HepG2 (cell line): ENCODE results near the gene LSM14B. TPM values are rescaled to one million over a fixed set of nuclear protein-coding genes. Genes with fewer than 3 reads are reported as not detected.

Experiments
- CCDC6 ChIP-seq: sonication (generic); formaldehyde crosslinking; IDR thresholded peaks from 2 replicates; pipeline ENCODE4 v1.8.1; 2022; ENCODE audit warnings: mild to moderate bottlenecking, missing genetic modification reagents, moderate library complexity
- FLYWCH1 ChIP-seq: sonication (generic); formaldehyde crosslinking; IDR thresholded peaks from 2 replicates; pipeline ENCODE4 v1.8.1; 2023; ENCODE audit warnings: mild to moderate bottlenecking, missing genetic modification reagents
- GPN1 ChIP-seq: sonication (generic); formaldehyde crosslinking; IDR thresholded peaks from 2 replicates; pipeline ENCODE4 v1.5.1; 2020; ENCODE audit warnings: missing genetic modification reagents, borderline replicate concordance
- HNRNPL ChIP-seq: fragments of 200-400 bp; formaldehyde crosslinking; IDR thresholded peaks from 2 replicates; pipeline ENCODE4 v1.6.1; 2017; ENCODE audit warnings: mild to moderate bottlenecking, low read depth, low read length
- HNRNPUL1 ChIP-seq: fragments of 200-400 bp; formaldehyde crosslinking; IDR thresholded peaks from 2 replicates; pipeline ENCODE4 v1.6.1; 2017; ENCODE audit warnings: low read depth, mild to moderate bottlenecking, low read length, moderate library complexity
- MXD4 ChIP-seq: IDR thresholded peaks from 2 replicates; pipeline ENCODE4 v1.6.1; 2016; ENCODE audit warnings: mild to moderate bottlenecking, missing biosample characterization, missing genetic modification reagents
- SMAD3 ChIP-seq: sonication (generic); formaldehyde crosslinking; IDR thresholded peaks from 2 replicates; pipeline ENCODE4 v1.4.0; 2020; ENCODE audit warnings: missing genetic modification reagents
- SMC3 ChIP-seq: IDR thresholded peaks from 2 replicates; pipeline ENCODE4 v1.6.1; 2011; ENCODE audit warnings: low read length, improper control_type of control experiment
- SYNCRIP ChIP-seq: fragments of 200-400 bp; formaldehyde crosslinking; IDR thresholded peaks from 2 replicates; pipeline ENCODE4 v1.6.1; 2018; ENCODE audit warnings: mild to moderate bottlenecking, low read depth, low read length; ENCODE audit not compliant: insufficient read depth
- TBX2 ChIP-seq: sonication (generic); formaldehyde crosslinking; IDR thresholded peaks from 2 replicates; pipeline ENCODE4 v1.5.0; 2020; ENCODE audit warnings: missing genetic modification reagents, mild to moderate bottlenecking, borderline replicate concordance
- ZNF343 ChIP-seq: sonication (generic); formaldehyde crosslinking; IDR thresholded peaks from 2 replicates; pipeline ENCODE4 v1.4.0; 2020; ENCODE audit warnings: mild to moderate bottlenecking, missing genetic modification reagents
- ZNF431 ChIP-seq: sonication (generic); formaldehyde crosslinking; IDR thresholded peaks from 2 replicates; pipeline ENCODE4 v1.9.0; 2022; ENCODE audit warnings: missing genetic modification reagents, low read depth, mild to moderate bottlenecking, borderline replicate concordance
- ZNF558 ChIP-seq: sonication (generic); formaldehyde crosslinking; IDR thresholded peaks from 2 replicates; pipeline ENCODE4 v1.9.0; 2022; ENCODE audit warnings: mild to moderate bottlenecking, missing genetic modification reagents, borderline replicate concordance
- ZNF678 ChIP-seq: sonication (generic); formaldehyde crosslinking; IDR thresholded peaks from 2 replicates; pipeline ENCODE4 v1.4.0; 2020; ENCODE audit warnings: mild to moderate bottlenecking, missing genetic modification reagents
- polyA plus RNA-seq, 8 experiments: library from polyadenylated mRNA; depleted of rRNA in 3 of 8; stranded (reverse) in 7 of 8; unstranded in 1 of 8; fragments of >200 nt; fragmentation: Illumina TruSeq in 4 of 8; extraction: Trizol in 4 of 8; gene quantifications; 2 replicates each; pipeline versions ENCODE4 v1.2.1 to v1.2.3, GENCODE V29; 2011 to 2016; ENCODE audit warnings: low read depth in 4 of 8, missing spikeins in 1 of 8, mixed read lengths in 1 of 8; ENCODE audit not compliant: insufficient read depth in 1 of 8
- total RNA-seq, 5 experiments: library from RNA; depleted of rRNA; stranded (reverse); fragments of >200 nt; fragmentation: Illumina TruSeq; extraction: Trizol; gene quantifications; 2 replicates each; pipeline ENCODE4 v1.2.3, GENCODE V29; 2016; ENCODE audit warnings: low read depth in 1 of 5
- TF ChIP-seq, protein P1 (sequence below): sonication (generic); formaldehyde crosslinking; IDR thresholded peaks from 2 replicates; pipeline ENCODE4 v1.5.1; 2020; ENCODE audit warnings: missing genetic modification reagents, mild to moderate bottlenecking, borderline replicate concordance
- TF ChIP-seq, protein P2 (sequence below): IDR thresholded peaks from 2 replicates; pipeline ENCODE4 v1.6.1; 2016; ENCODE audit warnings: low read depth, control low read depth
- TF ChIP-seq, protein P3 (sequence below): sonication (generic); formaldehyde crosslinking; IDR thresholded peaks from 2 replicates; pipeline ENCODE4 v1.5.0; 2020; ENCODE audit warnings: missing genetic modification reagents, mild to moderate bottlenecking, borderline replicate concordance
- TF ChIP-seq, protein P4 (sequence below): sonication (generic); formaldehyde crosslinking; IDR thresholded peaks from 2 replicates; pipeline ENCODE4 v1.5.0; 2020; ENCODE audit warnings: missing genetic modification reagents
- TF ChIP-seq, protein P5 (sequence below): IDR thresholded peaks from 2 replicates; pipeline ENCODE4 v1.6.1; 2018; ENCODE audit warnings: missing genetic modification reagents, mild to moderate bottlenecking, missing compliant biosample characterization
- TF ChIP-seq, protein P6 (sequence below), 2 experiments: sonication (generic) in 1 of 2; formaldehyde crosslinking in 1 of 2; IDR thresholded peaks; 2 replicates each; pipeline versions ENCODE4 v1.4.0 to v1.6.1; 2018 to 2020; ENCODE audit warnings: missing genetic modification reagents in 2 of 2, borderline replicate concordance in 1 of 2, low read depth in 1 of 2, mild to moderate bottlenecking in 1 of 2, missing biosample characterization in 1 of 2

Gene LSM14B
- total and polyA plus RNA-seq, 2 of the 13 experiments (the other 11 are each of a cell fraction or from before 2014, with no cell fraction given): 43.3 to 79.2 TPM

DNA sequence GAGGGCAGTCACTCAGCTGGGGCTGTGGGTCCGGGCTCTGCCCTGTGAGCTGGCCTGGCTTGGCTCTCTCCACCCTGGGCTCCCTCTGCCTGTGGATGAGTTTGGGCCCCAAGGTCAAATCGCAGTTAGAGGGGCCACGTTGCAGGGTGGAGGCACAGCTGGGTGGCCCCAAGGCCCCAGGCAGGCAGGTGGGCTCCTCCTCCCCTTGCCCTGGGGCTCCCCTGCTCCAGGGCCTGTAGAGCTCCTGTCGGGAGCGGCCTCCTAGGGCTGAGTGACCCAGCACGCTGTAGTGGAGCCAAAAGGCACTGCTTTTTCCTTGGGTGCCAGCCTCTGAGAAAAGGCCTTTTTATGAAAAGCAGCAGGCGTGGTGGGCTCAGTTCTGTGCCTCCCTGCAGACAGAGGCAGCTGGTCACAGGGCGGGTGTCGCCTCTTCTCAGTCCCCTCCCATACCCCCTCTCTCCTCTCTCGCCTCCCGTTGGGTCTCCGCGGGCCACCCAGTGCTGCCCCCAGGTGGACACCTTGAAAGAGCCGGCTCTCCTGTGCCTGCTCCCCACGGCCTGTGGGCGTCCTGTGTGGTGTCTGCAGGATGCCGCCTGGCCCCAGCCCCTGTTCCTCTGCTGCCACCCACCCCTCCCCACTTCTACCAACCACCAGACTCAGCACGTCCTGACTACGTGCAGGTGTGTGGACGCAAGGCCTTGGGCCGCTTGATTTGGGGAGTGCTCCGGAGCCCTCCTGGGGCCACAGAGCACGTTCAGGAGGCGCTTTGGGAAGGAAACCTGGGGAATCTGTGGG is 34.5 kb downstream of the LSM14B start (continued):
- TF ChIP-seq, protein P1, sequence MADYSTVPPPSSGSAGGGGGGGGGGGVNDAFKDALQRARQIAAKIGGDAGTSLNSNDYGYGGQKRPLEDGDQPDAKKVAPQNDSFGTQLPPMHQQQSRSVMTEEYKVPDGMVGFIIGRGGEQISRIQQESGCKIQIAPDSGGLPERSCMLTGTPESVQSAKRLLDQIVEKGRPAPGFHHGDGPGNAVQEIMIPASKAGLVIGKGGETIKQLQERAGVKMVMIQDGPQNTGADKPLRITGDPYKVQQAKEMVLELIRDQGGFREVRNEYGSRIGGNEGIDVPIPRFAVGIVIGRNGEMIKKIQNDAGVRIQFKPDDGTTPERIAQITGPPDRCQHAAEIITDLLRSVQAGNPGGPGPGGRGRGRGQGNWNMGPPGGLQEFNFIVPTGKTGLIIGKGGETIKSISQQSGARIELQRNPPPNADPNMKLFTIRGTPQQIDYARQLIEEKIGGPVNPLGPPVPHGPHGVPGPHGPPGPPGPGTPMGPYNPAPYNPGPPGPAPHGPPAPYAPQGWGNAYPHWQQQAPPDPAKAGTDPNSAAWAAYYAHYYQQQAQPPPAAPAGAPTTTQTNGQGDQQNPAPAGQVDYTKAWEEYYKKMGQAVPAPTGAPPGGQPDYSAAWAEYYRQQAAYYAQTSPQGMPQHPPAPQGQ: no peak
- TF ChIP-seq, protein P2, sequence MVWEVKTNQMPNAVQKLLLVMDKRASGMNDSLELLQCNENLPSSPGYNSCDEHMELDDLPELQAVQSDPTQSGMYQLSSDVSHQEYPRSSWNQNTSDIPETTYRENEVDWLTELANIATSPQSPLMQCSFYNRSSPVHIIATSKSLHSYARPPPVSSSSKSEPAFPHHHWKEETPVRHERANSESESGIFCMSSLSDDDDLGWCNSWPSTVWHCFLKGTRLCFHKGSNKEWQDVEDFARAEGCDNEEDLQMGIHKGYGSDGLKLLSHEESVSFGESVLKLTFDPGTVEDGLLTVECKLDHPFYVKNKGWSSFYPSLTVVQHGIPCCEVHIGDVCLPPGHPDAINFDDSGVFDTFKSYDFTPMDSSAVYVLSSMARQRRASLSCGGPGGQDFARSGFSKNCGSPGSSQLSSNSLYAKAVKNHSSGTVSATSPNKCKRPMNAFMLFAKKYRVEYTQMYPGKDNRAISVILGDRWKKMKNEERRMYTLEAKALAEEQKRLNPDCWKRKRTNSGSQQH: no peak
- TF ChIP-seq, protein P3, sequence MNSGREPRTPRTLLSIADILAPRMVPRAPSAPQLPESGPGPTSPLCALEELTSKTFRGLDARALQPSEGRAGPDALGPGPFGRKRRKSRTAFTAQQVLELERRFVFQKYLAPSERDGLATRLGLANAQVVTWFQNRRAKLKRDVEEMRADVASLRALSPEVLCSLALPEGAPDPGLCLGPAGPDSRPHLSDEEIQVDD (CRISPR knock-in tag): no peak
- TF ChIP-seq, protein P4, sequence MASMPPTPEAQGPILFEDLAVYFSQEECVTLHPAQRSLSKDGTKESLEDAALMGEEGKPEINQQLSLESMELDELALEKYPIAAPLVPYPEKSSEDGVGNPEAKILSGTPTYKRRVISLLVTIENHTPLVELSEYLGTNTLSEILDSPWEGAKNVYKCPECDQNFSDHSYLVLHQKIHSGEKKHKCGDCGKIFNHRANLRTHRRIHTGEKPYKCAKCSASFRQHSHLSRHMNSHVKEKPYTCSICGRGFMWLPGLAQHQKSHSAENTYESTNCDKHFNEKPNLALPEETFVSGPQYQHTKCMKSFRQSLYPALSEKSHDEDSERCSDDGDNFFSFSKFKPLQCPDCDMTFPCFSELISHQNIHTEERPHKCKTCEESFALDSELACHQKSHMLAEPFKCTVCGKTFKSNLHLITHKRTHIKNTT: no peak
- no peak for TF ChIP-seq ZNF558 (CRISPR knock-in tag)
- no peak for TF ChIP-seq SYNCRIP
- TF ChIP-seq FLYWCH1 (CRISPR knock-in tag): no peak
- no peak for TF ChIP-seq HNRNPUL1
- 0 out of 2 replicates have a peak, but pooled peaks have one; percentile 26 for TF ChIP-seq GPN1 (CRISPR knock-in tag)
- 0 out of 2 replicates have a peak, but pooled peaks have one; percentile 32 for TF ChIP-seq ZNF678 (CRISPR knock-in tag)
- no peak for TF ChIP-seq ZNF343 (CRISPR knock-in tag)
- TF ChIP-seq, protein P5, sequence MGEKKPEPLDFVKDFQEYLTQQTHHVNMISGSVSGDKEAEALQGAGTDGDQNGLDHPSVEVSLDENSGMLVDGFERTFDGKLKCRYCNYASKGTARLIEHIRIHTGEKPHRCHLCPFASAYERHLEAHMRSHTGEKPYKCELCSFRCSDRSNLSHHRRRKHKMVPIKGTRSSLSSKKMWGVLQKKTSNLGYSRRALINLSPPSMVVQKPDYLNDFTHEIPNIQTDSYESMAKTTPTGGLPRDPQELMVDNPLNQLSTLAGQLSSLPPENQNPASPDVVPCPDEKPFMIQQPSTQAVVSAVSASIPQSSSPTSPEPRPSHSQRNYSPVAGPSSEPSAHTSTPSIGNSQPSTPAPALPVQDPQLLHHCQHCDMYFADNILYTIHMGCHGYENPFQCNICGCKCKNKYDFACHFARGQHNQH: no peak
- peak; percentile 89 for TF ChIP-seq HNRNPL
- no peak for TF ChIP-seq ZNF431
- TF ChIP-seq TBX2 (CRISPR knock-in tag): peak; percentile 62
- TF ChIP-seq SMC3: peak; percentile 60; the same call in 1 of the 2 replicates
- no peak for TF ChIP-seq SMAD3 (CRISPR knock-in tag)
- TF ChIP-seq, protein P6, sequence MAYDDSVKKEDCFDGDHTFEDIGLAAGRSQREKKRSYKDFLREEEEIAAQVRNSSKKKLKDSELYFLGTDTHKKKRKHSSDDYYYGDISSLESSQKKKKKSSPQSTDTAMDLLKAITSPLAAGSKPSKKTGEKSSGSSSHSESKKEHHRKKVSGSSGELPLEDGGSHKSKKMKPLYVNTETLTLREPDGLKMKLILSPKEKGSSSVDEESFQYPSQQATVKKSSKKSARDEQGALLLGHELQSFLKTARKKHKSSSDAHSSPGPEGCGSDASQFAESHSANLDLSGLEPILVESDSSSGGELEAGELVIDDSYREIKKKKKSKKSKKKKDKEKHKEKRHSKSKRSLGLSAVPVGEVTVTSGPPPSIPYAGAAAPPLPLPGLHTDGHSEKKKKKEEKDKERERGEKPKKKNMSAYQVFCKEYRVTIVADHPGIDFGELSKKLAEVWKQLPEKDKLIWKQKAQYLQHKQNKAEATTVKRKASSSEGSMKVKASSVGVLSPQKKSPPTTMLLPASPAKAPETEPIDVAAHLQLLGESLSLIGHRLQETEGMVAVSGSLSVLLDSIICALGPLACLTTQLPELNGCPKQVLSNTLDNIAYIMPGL (CRISPR knock-in tag; IDR thresholded peaks at IDR 0.05; ENCODE audit: borderline replicate concordance in 1 of 2, low read depth in 1 of 2): peak; percentile 65 to 89
- TF ChIP-seq CCDC6 (CRISPR knock-in tag): no peak
- 0 out of 2 replicates have a peak, but pooled peaks have one; percentile 28 for TF ChIP-seq MXD4 (CRISPR knock-in tag)
